22Rv1 (cell line): ENCODE measurements around the gene MGAT5.

Experiments used
- ZFX ChIP-seq: fragments of 450-650 bp; IDR thresholded peaks from 2 replicates; pipeline ENCODE4 v1.6.1; 2017; ENCODE audit warnings: antibody characterized with exemption, borderline replicate concordance
- TF ChIP-seq, protein P1 (sequence below): fragments of 450-650 bp; IDR thresholded peaks from 2 replicates; pipeline ENCODE4 v1.5.1; 2017; ENCODE audit warnings: mild to moderate bottlenecking

DNA sequence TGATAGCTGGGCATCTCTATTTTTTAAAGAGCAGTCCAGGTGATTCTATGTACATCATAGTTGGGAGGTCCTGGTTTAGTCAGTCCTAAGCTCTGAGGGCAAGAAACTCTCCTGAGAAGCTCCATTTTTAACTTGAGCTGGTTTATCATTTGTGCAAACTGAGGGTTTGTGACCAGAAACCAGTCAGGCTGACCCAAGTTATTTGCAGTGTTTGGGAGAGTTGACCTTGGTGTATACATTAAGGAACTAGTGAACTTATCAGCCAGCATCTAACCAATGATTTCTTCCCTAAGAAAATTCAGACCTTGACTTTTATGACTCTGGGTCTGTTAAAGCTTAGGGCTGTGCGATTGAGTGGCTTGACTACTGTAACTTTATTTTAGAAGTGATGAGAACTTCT is 10.6 kb upstream of the MGAT5 start:
- TF ChIP-seq, protein P1, sequence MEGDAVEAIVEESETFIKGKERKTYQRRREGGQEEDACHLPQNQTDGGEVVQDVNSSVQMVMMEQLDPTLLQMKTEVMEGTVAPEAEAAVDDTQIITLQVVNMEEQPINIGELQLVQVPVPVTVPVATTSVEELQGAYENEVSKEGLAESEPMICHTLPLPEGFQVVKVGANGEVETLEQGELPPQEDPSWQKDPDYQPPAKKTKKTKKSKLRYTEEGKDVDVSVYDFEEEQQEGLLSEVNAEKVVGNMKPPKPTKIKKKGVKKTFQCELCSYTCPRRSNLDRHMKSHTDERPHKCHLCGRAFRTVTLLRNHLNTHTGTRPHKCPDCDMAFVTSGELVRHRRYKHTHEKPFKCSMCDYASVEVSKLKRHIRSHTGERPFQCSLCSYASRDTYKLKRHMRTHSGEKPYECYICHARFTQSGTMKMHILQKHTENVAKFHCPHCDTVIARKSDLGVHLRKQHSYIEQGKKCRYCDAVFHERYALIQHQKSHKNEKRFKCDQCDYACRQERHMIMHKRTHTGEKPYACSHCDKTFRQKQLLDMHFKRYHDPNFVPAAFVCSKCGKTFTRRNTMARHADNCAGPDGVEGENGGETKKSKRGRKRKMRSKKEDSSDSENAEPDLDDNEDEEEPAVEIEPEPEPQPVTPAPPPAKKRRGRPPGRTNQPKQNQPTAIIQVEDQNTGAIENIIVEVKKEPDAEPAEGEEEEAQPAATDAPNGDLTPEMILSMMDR, result no peak
- TF ChIP-seq ZFX, result no peak
